ENCODE measurements around the gene SYTL2. TPM values are rescaled to one million over a fixed set of nuclear protein-coding genes. Genes with fewer than 3 reads are reported as not detected.

SYTL2 gene
- total RNA-seq, 1 experiment from 2014 or later, result 132 TPM

DNA sequence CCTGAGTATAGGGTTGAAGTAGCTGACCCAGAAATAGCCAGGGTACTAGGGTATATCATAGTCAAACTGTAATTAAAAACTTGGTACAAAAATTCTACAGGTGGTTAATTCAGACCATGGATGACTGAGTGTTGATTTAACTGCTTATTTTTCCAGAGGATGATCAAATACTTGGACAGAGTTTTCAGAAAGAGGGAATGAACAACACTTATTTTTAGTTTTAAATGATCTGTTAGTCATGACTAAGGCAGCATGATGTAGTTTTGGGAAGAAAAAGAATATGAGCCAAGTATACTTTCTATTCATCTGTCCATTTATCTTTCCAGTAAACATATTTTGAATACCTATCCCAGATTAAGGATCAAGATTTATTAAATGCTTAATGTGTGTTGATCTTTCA lies 105.1 kb downstream of the SYTL2 start:
- TSS peak; percentile 5 for BruUV-seq (replicated peaks)
- in situ Hi-C loops (cut with HindIII; ENCODE audit: low pct_unique_long_range_greater_than_20kb, low sequenced_read_pairs), result no loop called here
- H3K36me3 ChIP-seq (ENCODE audit: control insufficient read depth, insufficient read depth, low read length), result peaks cover 6% of the 10 kb centered on the region; the same call in 1 of the 2 replicates
- ChIA-PET POLR2A (interaction anchor here (0.5 kb wide), 1 partner anchor 156 kb away, joined by 8 read pairs; no protein-coding TSS in a partner anchor), CTCF (no interaction called here)
- 0 out of 2 replicates have a peak, but pooled peaks have one; percentile 37 for ATAC-seq
- H3K27ac ChIP-seq (ENCODE audit: low read length), result no peak overlapping the region
- no peaks in the 10 kb centered on the region for H3K9me3 ChIP-seq (ENCODE audit: control insufficient read depth, insufficient read depth, low read depth, low read length)
- no peaks in the 10 kb centered on the region for H3K27me3 ChIP-seq (ENCODE audit: control insufficient read depth, insufficient read depth, low read length)
- H3K4me3 ChIP-seq (ENCODE audit: low read depth in 2 of 2, low read length in 2 of 2), result no peak overlapping the region
- H3K4me1 ChIP-seq (ENCODE audit: control insufficient read depth, insufficient read depth, low read length), result peaks cover 12% of the 10 kb centered on the region; the same call in 1 of the 2 replicates
- TF ChIP-seq POLR2AphosphoS5 (IDR thresholded peaks at IDR 0.05; ENCODE audit: low read depth, low read length) (no peak), TCF7L2 (IDR thresholded peaks at IDR 0.05; ENCODE audit: low read depth, low read length) (no peak), REST (IDR thresholded peaks at IDR 0.05; ENCODE audit: insufficient read depth in 1 of 2, low read depth in 2 of 2, low read length in 1 of 2) (no peak), SIN3A (IDR thresholded peaks at IDR 0.05; ENCODE audit: borderline replicate concordance, insufficient read depth, low read depth, low read length) (no peak)
- TF ChIP-seq, protein P1, sequence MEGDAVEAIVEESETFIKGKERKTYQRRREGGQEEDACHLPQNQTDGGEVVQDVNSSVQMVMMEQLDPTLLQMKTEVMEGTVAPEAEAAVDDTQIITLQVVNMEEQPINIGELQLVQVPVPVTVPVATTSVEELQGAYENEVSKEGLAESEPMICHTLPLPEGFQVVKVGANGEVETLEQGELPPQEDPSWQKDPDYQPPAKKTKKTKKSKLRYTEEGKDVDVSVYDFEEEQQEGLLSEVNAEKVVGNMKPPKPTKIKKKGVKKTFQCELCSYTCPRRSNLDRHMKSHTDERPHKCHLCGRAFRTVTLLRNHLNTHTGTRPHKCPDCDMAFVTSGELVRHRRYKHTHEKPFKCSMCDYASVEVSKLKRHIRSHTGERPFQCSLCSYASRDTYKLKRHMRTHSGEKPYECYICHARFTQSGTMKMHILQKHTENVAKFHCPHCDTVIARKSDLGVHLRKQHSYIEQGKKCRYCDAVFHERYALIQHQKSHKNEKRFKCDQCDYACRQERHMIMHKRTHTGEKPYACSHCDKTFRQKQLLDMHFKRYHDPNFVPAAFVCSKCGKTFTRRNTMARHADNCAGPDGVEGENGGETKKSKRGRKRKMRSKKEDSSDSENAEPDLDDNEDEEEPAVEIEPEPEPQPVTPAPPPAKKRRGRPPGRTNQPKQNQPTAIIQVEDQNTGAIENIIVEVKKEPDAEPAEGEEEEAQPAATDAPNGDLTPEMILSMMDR (IDR thresholded peaks at IDR 0.05), result no peak
- intact Hi-C loops (cut with micrococcal nuclease; ENCODE audit: unreplicated experiment), result no loop called here
- DNase-seq (ENCODE audit: low read depth, low spot score), result no peak

DNA sequence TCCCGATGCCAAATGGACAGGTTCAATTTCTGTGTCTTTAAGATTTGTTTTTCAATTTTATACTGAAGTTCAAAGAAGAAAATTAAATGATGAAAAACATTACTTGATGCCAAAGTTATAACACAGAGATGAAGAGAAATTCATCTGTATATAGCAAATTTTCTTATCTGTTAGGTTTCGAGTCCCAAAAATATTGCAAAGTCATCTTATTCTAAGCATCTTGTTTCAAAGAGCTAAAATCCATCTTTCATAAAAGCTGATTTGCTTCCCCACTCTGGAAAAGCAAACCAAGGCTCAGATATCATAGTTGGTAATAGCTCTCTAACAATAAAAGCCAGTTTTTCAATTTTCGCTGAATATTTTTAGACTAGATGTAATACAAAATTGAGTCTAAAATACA lies 106.0 kb downstream of the SYTL2 start:
- intact Hi-C loops (cut with micrococcal nuclease; ENCODE audit: unreplicated experiment) (loop anchor here (5.0 kb wide), 1 partner anchor 117 kb away; no protein-coding TSS in a partner anchor), in situ Hi-C loops (cut with HindIII; ENCODE audit: low pct_unique_long_range_greater_than_20kb, low sequenced_read_pairs) (no loop called here)
- 0 out of 2 replicates have a peak overlapping the region, but pooled peaks have one; percentile 6 for H3K27ac ChIP-seq (ENCODE audit: low read length)
- H3K36me3 ChIP-seq (ENCODE audit: control insufficient read depth, insufficient read depth, low read length), result peaks cover 10% of the 10 kb centered on the region; the same call in 1 of the 2 replicates
- no peaks in the 10 kb centered on the region for H3K27me3 ChIP-seq (ENCODE audit: control insufficient read depth, insufficient read depth, low read length)
- no peak for ATAC-seq
- no peaks in the 10 kb centered on the region for H3K9me3 ChIP-seq (ENCODE audit: control insufficient read depth, insufficient read depth, low read depth, low read length)
- ChIA-PET POLR2A (interaction anchor here (0.5 kb wide), 1 partner anchor 157 kb away, joined by 8 read pairs; no protein-coding TSS in a partner anchor), CTCF (no interaction called here)
- no TSS peak for BruUV-seq (replicated peaks)
- DNase-seq (ENCODE audit: low read depth, low spot score), result no peak
- TF ChIP-seq, protein P1 (IDR thresholded peaks at IDR 0.05), result no peak
- TF ChIP-seq POLR2AphosphoS5 (IDR thresholded peaks at IDR 0.05; ENCODE audit: low read depth, low read length) (no peak), REST (IDR thresholded peaks at IDR 0.05; ENCODE audit: insufficient read depth in 1 of 2, low read depth in 2 of 2, low read length in 1 of 2) (no peak), SIN3A (IDR thresholded peaks at IDR 0.05; ENCODE audit: borderline replicate concordance, insufficient read depth, low read depth, low read length) (no peak), TCF7L2 (IDR thresholded peaks at IDR 0.05; ENCODE audit: low read depth, low read length) (no peak)
- peaks cover 11% of the 10 kb centered on the region; the same call in 1 of the 2 replicates for H3K4me1 ChIP-seq (ENCODE audit: control insufficient read depth, insufficient read depth, low read length)
- H3K4me3 ChIP-seq (ENCODE audit: low read depth in 2 of 2, low read length in 2 of 2), result no peak overlapping the region

Data from Panc1 (cell line).